GM12872 (cell line): ENCODE results near the gene ANKS1A.
A peak's percentile ranks its signal among the peaks of the same experiment; 100 is the strongest.

ENCODE experiments used
- TF ChIP-seq, protein P1 (sequence below): IDR thresholded peaks from 3 replicates; pipeline ENCODE4 v1.5.1; 2011; ENCODE audit warnings: low read depth, mild to moderate bottlenecking, low read length, moderate library complexity; ENCODE audit not compliant: insufficient read depth

ANKS1A gene, protein sequence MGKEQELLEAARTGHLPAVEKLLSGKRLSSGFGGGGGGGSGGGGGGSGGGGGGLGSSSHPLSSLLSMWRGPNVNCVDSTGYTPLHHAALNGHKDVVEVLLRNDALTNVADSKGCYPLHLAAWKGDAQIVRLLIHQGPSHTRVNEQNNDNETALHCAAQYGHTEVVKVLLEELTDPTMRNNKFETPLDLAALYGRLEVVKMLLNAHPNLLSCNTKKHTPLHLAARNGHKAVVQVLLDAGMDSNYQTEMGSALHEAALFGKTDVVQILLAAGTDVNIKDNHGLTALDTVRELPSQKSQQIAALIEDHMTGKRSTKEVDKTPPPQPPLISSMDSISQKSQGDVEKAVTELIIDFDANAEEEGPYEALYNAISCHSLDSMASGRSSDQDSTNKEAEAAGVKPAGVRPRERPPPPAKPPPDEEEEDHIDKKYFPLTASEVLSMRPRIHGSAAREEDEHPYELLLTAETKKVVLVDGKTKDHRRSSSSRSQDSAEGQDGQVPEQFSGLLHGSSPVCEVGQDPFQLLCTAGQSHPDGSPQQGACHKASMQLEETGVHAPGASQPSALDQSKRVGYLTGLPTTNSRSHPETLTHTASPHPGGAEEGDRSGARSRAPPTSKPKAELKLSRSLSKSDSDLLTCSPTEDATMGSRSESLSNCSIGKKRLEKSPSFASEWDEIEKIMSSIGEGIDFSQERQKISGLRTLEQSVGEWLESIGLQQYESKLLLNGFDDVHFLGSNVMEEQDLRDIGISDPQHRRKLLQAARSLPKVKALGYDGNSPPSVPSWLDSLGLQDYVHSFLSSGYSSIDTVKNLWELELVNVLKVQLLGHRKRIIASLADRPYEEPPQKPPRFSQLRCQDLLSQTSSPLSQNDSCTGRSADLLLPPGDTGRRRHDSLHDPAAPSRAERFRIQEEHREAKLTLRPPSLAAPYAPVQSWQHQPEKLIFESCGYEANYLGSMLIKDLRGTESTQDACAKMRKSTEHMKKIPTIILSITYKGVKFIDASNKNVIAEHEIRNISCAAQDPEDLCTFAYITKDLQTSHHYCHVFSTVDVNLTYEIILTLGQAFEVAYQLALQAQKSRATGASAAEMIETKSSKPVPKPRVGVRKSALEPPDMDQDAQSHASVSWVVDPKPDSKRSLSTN

DNA sequence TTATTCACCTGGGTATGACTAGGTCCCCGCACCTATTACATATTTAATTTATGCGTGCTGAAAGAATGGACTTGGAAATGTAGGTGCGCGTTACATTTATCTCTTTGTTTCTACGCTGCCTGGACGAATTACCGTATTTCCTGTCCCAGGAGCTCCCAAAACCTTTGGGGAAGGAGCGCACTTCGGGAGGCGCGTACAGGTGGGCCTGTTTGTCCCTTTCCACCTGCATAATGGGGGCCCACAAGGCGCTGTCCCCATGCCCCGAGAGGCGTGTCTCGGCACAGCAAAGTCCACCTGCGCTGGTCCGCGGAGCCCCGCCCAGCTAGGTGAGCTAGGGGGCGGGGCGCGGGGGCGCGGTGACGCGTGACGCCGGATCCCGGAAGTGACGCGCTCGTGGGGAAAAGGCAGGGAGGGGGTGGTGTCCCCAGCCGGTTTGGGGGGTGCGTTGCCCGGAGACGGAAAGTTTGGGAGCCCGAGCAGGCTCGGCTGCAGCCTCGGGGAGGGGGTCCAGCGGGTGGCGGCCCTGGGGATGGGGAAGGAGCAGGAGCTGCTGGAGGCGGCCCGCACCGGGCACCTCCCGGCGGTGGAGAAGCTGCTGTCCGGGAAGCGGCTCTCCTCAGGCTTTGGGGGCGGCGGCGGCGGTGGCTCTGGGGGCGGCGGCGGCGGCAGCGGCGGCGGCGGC is at the start of gene ANKS1A:
Gene ANKS1A (plus strand): TSS at position 382 of the 682 bp plus-strand sequence. CDS start 148 bp downstream, at position 530.
- TF ChIP-seq, protein P1, sequence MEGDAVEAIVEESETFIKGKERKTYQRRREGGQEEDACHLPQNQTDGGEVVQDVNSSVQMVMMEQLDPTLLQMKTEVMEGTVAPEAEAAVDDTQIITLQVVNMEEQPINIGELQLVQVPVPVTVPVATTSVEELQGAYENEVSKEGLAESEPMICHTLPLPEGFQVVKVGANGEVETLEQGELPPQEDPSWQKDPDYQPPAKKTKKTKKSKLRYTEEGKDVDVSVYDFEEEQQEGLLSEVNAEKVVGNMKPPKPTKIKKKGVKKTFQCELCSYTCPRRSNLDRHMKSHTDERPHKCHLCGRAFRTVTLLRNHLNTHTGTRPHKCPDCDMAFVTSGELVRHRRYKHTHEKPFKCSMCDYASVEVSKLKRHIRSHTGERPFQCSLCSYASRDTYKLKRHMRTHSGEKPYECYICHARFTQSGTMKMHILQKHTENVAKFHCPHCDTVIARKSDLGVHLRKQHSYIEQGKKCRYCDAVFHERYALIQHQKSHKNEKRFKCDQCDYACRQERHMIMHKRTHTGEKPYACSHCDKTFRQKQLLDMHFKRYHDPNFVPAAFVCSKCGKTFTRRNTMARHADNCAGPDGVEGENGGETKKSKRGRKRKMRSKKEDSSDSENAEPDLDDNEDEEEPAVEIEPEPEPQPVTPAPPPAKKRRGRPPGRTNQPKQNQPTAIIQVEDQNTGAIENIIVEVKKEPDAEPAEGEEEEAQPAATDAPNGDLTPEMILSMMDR = no peak

DNA sequence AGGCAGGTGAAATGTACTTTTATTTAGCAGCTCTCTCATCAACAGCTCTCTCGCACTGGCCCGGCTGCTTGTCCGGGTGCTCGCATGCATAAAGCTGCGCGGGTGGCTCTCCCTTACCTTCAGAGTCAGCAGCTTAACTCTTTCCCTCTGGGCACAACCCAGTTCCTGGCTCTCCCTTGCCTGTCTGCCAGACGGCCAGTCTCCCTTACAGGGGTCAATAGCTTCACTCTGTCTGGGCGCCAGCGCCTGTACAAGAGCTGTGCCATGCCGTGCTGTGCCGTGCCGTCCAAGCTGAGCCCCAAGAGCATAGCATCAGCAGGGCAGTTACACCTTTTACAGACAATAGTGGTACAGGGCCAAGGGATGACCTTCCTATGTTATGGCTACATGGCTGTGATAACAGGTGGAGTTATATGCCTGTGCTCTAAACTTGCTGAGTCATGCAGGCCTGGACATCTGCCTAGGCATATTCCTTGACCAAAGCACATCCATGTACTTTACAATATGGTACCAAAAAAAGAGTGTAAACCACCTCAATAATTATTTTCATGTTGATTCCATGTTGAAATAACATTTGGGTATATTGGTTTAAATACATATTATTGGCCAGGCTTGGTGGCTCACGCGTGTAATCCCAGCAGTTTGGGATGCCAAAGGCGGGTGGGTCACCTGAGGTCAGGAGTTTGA is 49.2 kb upstream of the ANKS1A start:
- TF ChIP-seq, protein P1 = no peak

DNA sequence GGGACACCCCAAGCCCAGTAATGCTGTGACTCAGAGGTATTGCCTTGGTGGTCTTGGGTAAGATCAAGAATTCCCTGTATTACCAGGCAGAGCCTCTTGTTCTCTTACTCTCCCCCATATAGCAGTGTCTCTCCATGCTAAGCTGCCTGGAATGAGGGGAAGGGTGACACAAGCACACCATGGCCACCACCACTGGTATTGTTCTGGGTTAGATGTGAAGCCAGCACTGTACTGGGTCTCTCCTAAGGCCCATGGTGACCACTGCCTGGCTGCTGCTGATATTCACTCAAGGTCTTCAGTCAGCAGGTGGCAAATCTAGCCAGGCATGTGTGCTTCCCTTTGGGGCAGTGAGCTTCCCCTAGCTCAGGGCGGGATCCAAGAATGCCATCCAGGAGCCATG is 37.7 kb upstream of the ANKS1A start:
- TF ChIP-seq, protein P1 = no peak

DNA sequence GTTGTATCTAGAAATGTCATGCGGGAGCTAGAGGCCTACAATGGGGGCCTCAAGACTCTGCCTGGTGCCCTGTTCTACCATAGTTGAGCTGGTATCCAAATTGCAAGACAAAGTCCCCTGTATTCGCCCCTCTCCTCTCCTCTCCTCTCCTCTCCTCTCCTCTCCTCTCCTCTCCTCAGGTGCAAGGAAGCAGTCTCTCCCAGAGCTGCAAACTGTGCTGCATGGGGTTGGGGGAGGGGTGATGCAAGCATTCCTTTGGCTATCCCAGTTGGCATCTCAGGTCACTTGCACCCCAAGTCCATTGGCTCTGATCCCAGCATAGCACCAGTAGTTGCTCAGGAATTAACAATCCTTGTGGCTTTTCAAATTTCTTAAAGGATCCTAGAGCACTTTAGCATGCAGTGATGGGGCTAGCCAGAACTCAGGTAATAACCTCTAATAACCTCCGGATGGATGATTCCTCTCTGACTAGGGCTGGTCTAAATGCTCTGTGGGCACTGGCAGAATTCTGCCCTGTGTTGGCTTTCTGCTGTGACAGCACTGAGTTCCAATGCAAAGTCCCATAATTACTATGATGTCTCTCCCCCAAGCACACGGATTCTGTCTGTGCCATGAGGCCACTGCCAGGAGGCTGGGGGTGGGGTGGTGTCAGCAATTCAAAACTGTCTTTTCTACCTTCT is 36.5 kb upstream of the ANKS1A start:
- TF ChIP-seq, protein P1 = no peak

DNA sequence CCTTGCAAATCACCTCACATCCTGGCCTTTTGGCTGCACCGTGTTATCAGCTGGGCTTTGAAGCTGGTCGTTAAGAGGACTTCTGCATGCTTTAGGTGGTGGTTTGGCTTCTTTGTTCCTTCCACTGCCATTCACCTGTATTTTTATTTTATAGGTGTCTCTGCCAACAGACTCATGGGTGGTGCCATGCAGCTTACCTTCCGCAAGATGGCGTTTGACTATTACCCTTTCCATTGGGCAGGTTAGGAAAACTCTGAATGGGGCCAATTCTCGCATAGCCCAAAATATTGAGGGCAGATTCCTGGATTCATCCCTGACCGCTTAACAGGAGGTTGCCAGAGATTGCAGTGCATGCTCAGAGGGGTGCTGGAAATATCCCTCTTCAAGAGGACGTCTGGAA is 33.6 kb upstream of the ANKS1A start:
- TF ChIP-seq, protein P1 = peak; percentile 9; the same call in 1 of the 3 replicates

DNA sequence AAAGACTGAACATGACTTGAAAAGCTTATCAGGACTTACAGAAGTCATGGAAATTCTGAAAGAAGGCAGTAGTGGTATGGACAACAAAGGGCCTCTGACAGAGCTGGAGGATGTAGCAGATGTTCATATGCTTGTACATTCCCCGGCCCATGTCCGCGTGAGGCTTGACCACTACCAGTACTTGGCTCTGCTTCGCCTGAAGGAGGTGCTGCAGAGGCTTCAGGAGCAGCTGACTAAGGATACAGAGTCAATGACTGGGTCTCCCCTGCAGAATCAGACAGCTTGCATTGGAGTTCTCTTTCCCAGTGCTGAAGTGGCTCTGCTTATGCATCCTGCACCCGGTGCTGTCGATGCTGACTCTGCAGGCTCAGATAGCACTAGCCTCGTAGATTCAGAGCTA is 30.4 kb upstream of the ANKS1A start:
- TF ChIP-seq, protein P1 = peak; percentile 14; the same call in 1 of the 3 replicates
